ENCODE measurements around the gene KLHDC8A. TPM values are rescaled to one million over a fixed set of nuclear protein-coding genes. Genes with fewer than 3 reads are reported as not detected.
A peak's percentile ranks its signal among the peaks of the same experiment; 100 is the strongest.

The KLHDC8A gene
- total RNA-seq, 4 donors from 2014 or later, result 4.1 to 5.5 (median 4.6) TPM

GRCh38 chr1:205330150-205330549 is 26.6 kb downstream of the KLHDC8A start:
- H3K9me3 ChIP-seq, result no peaks in the 10 kb centered on the region
- no peak overlapping the region for H3K27ac ChIP-seq
- no peak overlapping the region for H3K4me3 ChIP-seq
- DNase-seq (ENCODE audit: low spot score in 2 of 2), result no peak
- TF ChIP-seq POLR2A (IDR thresholded peaks at IDR 0.05) (no peak), EP300 (IDR thresholded peaks at IDR 0.05) (no peak)
- TF ChIP-seq, protein P1, sequence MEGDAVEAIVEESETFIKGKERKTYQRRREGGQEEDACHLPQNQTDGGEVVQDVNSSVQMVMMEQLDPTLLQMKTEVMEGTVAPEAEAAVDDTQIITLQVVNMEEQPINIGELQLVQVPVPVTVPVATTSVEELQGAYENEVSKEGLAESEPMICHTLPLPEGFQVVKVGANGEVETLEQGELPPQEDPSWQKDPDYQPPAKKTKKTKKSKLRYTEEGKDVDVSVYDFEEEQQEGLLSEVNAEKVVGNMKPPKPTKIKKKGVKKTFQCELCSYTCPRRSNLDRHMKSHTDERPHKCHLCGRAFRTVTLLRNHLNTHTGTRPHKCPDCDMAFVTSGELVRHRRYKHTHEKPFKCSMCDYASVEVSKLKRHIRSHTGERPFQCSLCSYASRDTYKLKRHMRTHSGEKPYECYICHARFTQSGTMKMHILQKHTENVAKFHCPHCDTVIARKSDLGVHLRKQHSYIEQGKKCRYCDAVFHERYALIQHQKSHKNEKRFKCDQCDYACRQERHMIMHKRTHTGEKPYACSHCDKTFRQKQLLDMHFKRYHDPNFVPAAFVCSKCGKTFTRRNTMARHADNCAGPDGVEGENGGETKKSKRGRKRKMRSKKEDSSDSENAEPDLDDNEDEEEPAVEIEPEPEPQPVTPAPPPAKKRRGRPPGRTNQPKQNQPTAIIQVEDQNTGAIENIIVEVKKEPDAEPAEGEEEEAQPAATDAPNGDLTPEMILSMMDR (IDR thresholded peaks at IDR 0.05), result no peak
- H3K36me3 ChIP-seq, result no peaks in the 10 kb centered on the region
- H3K27me3 ChIP-seq, result peaks cover 0 to 18% of the 10 kb centered on the region in 2 donors
- WGBS, 2 donors, result 61 to 64% methylated on average over 2 of the region's 2 CpGs
- H3K4me1 ChIP-seq, result no peaks in the 10 kb centered on the region

- TF ChIP-seq POLR2A (IDR thresholded peaks at IDR 0.05), result no peak
- no peak for TF ChIP-seq EP300 (IDR thresholded peaks at IDR 0.05)
- TF ChIP-seq, protein P1 (IDR thresholded peaks at IDR 0.05), result no peak
- no peak for DNase-seq (ENCODE audit: low spot score in 2 of 2)
These were observed 27.0 kb downstream of the KLHDC8A start for GRCh38 chr1:205329719-205330118.

GRCh38 chr1:205328476-205328875 is 28.2 kb downstream of the KLHDC8A start:
- peaks cover 0 to 18% of the 10 kb centered on the region in 2 donors for H3K27me3 ChIP-seq
- no peaks in the 10 kb centered on the region for H3K9me3 ChIP-seq
- WGBS, 2 donors, result 39 to 43% methylated on average over 3 to 4 of the region's 4 CpGs
- no peak for DNase-seq (ENCODE audit: low spot score in 2 of 2)
- no peak overlapping the region for H3K27ac ChIP-seq
- H3K4me3 ChIP-seq, result no peak overlapping the region
- H3K36me3 ChIP-seq, result no peaks in the 10 kb centered on the region
- no peaks in the 10 kb centered on the region for H3K4me1 ChIP-seq
- TF ChIP-seq EP300 (IDR thresholded peaks at IDR 0.05), result no peak
- TF ChIP-seq, protein P1 (IDR thresholded peaks at IDR 0.05), result no peak
- no peak for TF ChIP-seq POLR2A (IDR thresholded peaks at IDR 0.05)

More at GRCh38 chr1:205329719-205330118, 27.0 kb downstream of the KLHDC8A start:
- whole genome bisulfite sequencing, 2 donors, result 84 to 89% methylated on average over 5 of the region's 5 CpGs
- no peak overlapping the region for H3K27ac ChIP-seq
- no peaks in the 10 kb centered on the region for H3K36me3 ChIP-seq
- no peaks in the 10 kb centered on the region for H3K4me1 ChIP-seq
- H3K27me3 ChIP-seq, result peaks cover 0 to 18% of the 10 kb centered on the region in 2 donors
- H3K9me3 ChIP-seq, result no peaks in the 10 kb centered on the region
- H3K4me3 ChIP-seq, result no peak overlapping the region

- no peak for DNase-seq (ENCODE audit: low spot score in 2 of 2)
- Histone ChIP-seq H3K9me3 (no peaks in the 10 kb centered on the region), H3K4me1 (peaks cover 0 to 2% (median 0%) of the 10 kb centered on the region in 4 donors), H3K36me3 (no peaks in the 10 kb centered on the region), H3K4me3 (no peak overlapping the region), H3K27ac (no peak overlapping the region), H3K27me3 (peaks cover 0 to 18% of the 10 kb centered on the region in 2 donors)
- TF ChIP-seq EP300 (IDR thresholded peaks at IDR 0.05) (no peak), POLR2A (IDR thresholded peaks at IDR 0.05) (no peak)
- TF ChIP-seq, protein P1 (IDR thresholded peaks at IDR 0.05), result no peak
- 67 to 72% methylated on average over 11 of the region's 11 CpGs for WGBS, 2 donors
These were observed 29.8 kb downstream of the KLHDC8A start for GRCh38 chr1:205326812-205327466.

DNA sequence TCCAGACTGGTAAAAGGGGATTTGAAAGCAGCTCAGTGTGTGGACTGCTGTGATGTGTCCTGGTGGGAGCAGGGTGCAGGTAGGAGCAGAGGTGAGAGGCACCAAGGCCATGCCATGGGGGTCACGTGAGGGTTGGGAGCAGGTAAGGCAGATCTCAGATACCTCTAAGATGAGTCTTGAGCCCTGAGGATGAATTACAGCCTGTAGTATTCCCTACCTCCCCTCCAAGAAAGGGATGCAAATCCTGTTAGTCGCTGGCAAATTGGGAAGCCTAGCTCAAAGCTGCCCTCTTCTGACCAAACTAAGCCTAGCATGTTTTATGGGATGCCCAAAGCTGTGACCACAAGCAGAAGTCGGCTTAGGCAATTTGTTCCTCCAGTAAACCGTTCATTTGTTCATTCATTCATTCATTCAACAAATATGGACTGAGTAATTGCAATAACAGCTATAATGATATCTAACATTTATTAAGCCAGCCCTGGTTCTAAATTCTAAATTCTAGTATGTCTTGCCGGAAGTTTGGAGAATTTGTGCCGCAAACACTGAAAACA is 31.3 kb downstream of the KLHDC8A start:
- 34 to 40% methylated on average over 5 to 6 of the region's 6 CpGs for WGBS, 2 donors
- Histone ChIP-seq H3K9me3 (no peaks in the 10 kb centered on the region), H3K4me1 (peaks cover 0 to 13% (median 3%) of the 10 kb centered on the region in 4 donors), H3K4me3 (no peak overlapping the region), H3K27me3 (peaks cover 0 to 18% of the 10 kb centered on the region in 2 donors), H3K36me3 (no peaks in the 10 kb centered on the region), H3K27ac (no peak overlapping the region)
- TF ChIP-seq EP300 (IDR thresholded peaks at IDR 0.05), result no peak
- TF ChIP-seq, protein P1 (IDR thresholded peaks at IDR 0.05), result peak; percentile 68 to 87 (median 83)
- DNase-seq (ENCODE audit: low spot score in 2 of 2), result peak in 1 of 2 donors; percentile 89

Data from tibial nerve (tissue), 4 donors.